HepG2 (cell line): ENCODE data around the gene C1RL. TPM values are rescaled to one million over a fixed set of nuclear protein-coding genes. Genes with fewer than 3 reads are reported as not detected.

Experiments
- CBFB ChIP-seq: sonication (generic); formaldehyde crosslinking; IDR thresholded peaks from 2 replicates; pipeline ENCODE4 v1.4.0; 2020; ENCODE audit warnings: missing genetic modification reagents
- FLYWCH1 ChIP-seq: sonication (generic); formaldehyde crosslinking; IDR thresholded peaks from 2 replicates; pipeline ENCODE4 v1.8.1; 2023; ENCODE audit warnings: mild to moderate bottlenecking, missing genetic modification reagents
- FOXC1 ChIP-seq: sonication (generic); formaldehyde crosslinking; IDR thresholded peaks from 2 replicates; pipeline ENCODE4 v1.8.0; 2022; ENCODE audit warnings: mild to moderate bottlenecking, missing genetic modification reagents, borderline replicate concordance
- HHEX ChIP-seq: IDR thresholded peaks from 2 replicates; pipeline ENCODE4 v1.6.1; 2016; ENCODE audit warnings: control low read depth
- HNF4A ChIP-seq: sonication (generic); formaldehyde crosslinking; IDR thresholded peaks from 2 replicates; pipeline ENCODE4 v1.4.0; 2020; ENCODE audit warnings: missing genetic modification reagents
- IRF2 ChIP-seq: IDR thresholded peaks from 2 replicates; pipeline ENCODE4 v1.6.1; 2018; ENCODE audit warnings: missing genetic modification reagents, missing compliant biosample characterization
- KAT8 ChIP-seq: IDR thresholded peaks from 2 replicates; pipeline ENCODE4 v1.6.1; 2016; ENCODE audit warnings: missing genetic modification reagents, missing compliant biosample characterization
- LCORL ChIP-seq, 2 experiments: fragments of 450-650 bp in 1 of 2; sonication (generic) in 1 of 2; formaldehyde crosslinking in 1 of 2; IDR thresholded peaks; 2 replicates each; pipeline versions ENCODE4 v1.5.0 to v1.6.1; 2017 to 2020; ENCODE audit warnings: antibody characterized with exemption in 1 of 2, missing genetic modification reagents in 1 of 2
- MEF2D ChIP-seq: sonication (generic); formaldehyde crosslinking; IDR thresholded peaks from 2 replicates; pipeline ENCODE4 v1.5.1; 2020; ENCODE audit warnings: mild to moderate bottlenecking, missing genetic modification reagents
- NR2F2 ChIP-seq: IDR thresholded peaks from 2 replicates; pipeline ENCODE4 v1.6.1; 2012; ENCODE audit warnings: low read depth, inconsistent platforms, borderline replicate concordance
- RARA ChIP-seq: IDR thresholded peaks from 2 replicates; pipeline ENCODE4 v1.6.1; 2016; ENCODE audit warnings: missing genetic modification reagents, missing compliant biosample characterization
- TEF ChIP-seq: sonication (generic); formaldehyde crosslinking; IDR thresholded peaks from 2 replicates; pipeline ENCODE4 v1.5.0; 2020; ENCODE audit warnings: missing genetic modification reagents
- XBP1 ChIP-seq: sonication (generic); formaldehyde crosslinking; IDR thresholded peaks from 2 replicates; pipeline ENCODE4 v1.5.0; 2020; ENCODE audit warnings: missing genetic modification reagents
- ZMYM3 ChIP-seq: sonication (generic); formaldehyde crosslinking; IDR thresholded peaks from 2 replicates; pipeline ENCODE4 v1.5.1; 2020; ENCODE audit warnings: mild to moderate bottlenecking, missing genetic modification reagents
- ZNF263 ChIP-seq: sonication (generic); formaldehyde crosslinking; IDR thresholded peaks from 2 replicates; pipeline ENCODE4 v1.4.0; 2020; ENCODE audit warnings: missing genetic modification reagents
- ZNF460 ChIP-seq: sonication (generic); formaldehyde crosslinking; IDR thresholded peaks from 2 replicates; pipeline ENCODE4 v1.5.1; 2020; ENCODE audit warnings: missing genetic modification reagents, mild to moderate bottlenecking, borderline replicate concordance
- ZNF564 ChIP-seq: sonication (generic); formaldehyde crosslinking; IDR thresholded peaks from 2 replicates; pipeline ENCODE4 v1.8.1; 2023; ENCODE audit warnings: mild to moderate bottlenecking, missing genetic modification reagents
- ZNF678 ChIP-seq: sonication (generic); formaldehyde crosslinking; IDR thresholded peaks from 2 replicates; pipeline ENCODE4 v1.4.0; 2020; ENCODE audit warnings: mild to moderate bottlenecking, missing genetic modification reagents
- ZNF713 ChIP-seq: sonication (generic); formaldehyde crosslinking; IDR thresholded peaks from 2 replicates; pipeline ENCODE4 v1.4.0; 2020; ENCODE audit warnings: mild to moderate bottlenecking, missing genetic modification reagents
- polyA plus RNA-seq, 8 experiments: library from polyadenylated mRNA; depleted of rRNA in 3 of 8; stranded (reverse) in 7 of 8; unstranded in 1 of 8; fragments of >200 nt; fragmentation: Illumina TruSeq in 4 of 8; extraction: Trizol in 4 of 8; gene quantifications; 2 replicates each; pipeline versions ENCODE4 v1.2.1 to v1.2.3, GENCODE V29; 2011 to 2016; ENCODE audit warnings: low read depth in 4 of 8, missing spikeins in 1 of 8, mixed read lengths in 1 of 8; ENCODE audit not compliant: insufficient read depth in 1 of 8
- total RNA-seq, 5 experiments: library from RNA; depleted of rRNA; stranded (reverse); fragments of >200 nt; fragmentation: Illumina TruSeq; extraction: Trizol; gene quantifications; 2 replicates each; pipeline ENCODE4 v1.2.3, GENCODE V29; 2016; ENCODE audit warnings: low read depth in 1 of 5
- TF ChIP-seq, protein P1 (sequence below): sonication (generic); formaldehyde crosslinking; IDR thresholded peaks from 2 replicates; pipeline ENCODE4 v1.4.0; 2020; ENCODE audit warnings: missing genetic modification reagents
- TF ChIP-seq, protein P2 (sequence below): sonication (generic); formaldehyde crosslinking; IDR thresholded peaks from 2 replicates; pipeline ENCODE4 v1.8.1; 2023; ENCODE audit warnings: mild to moderate bottlenecking, moderate library complexity, missing genetic modification reagents
- TF ChIP-seq, protein P3 (sequence below): sonication (generic); formaldehyde crosslinking; IDR thresholded peaks from 2 replicates; pipeline ENCODE4 v1.8.1; 2023; ENCODE audit warnings: missing genetic modification reagents, mild to moderate bottlenecking, borderline replicate concordance
- TF ChIP-seq, protein P4 (sequence below): IDR thresholded peaks from 2 replicates; pipeline ENCODE4 v1.6.1; 2016; ENCODE audit warnings: missing compliant biosample characterization, missing genetic modification reagents, borderline replicate concordance

The C1RL gene
- total and polyA plus RNA-seq, 2 of the 13 experiments (the other 11 are each of a cell fraction or from before 2014, with no cell fraction given) = 28.9 to 53.1 TPM

- TF ChIP-seq TEF (CRISPR knock-in tag) (no peak), NR2F2 (no peak), HHEX (CRISPR knock-in tag) (no peak), IRF2 (0 out of 2 replicates have a peak, but pooled peaks have one; percentile 10), KAT8 (CRISPR knock-in tag) (peak; percentile 62; the same call in 1 of the 2 replicates), MEF2D (CRISPR knock-in tag) (peak; percentile 67; the same call in 1 of the 2 replicates), CBFB (CRISPR knock-in tag) (0 out of 2 replicates have a peak, but pooled peaks have one; percentile 52), HNF4A (CRISPR knock-in tag) (peak; percentile 68), ZNF460 (CRISPR knock-in tag) (peak; percentile 55; the same call in 1 of the 2 replicates), XBP1 (CRISPR knock-in tag) (no peak), FOXC1 (CRISPR knock-in tag) (peak; percentile 96), ZNF713 (CRISPR knock-in tag) (0 out of 2 replicates have a peak, but pooled peaks have one; percentile 40), ZNF564 (CRISPR knock-in tag) (0 out of 2 replicates have a peak, but pooled peaks have one; percentile 26), RARA (CRISPR knock-in tag) (peak; percentile 52; the same call in 1 of the 2 replicates), ZNF263 (CRISPR knock-in tag) (peak; percentile 95), ZMYM3 (peak; percentile 37; the same call in 1 of the 2 replicates), LCORL (IDR thresholded peaks at IDR 0.05) (no peak), LCORL (CRISPR knock-in tag; IDR thresholded peaks at IDR 0.05) (peak; percentile 94), FLYWCH1 (no peak), ZNF678 (CRISPR knock-in tag) (peak; percentile 41; the same call in 1 of the 2 replicates)
- TF ChIP-seq, protein P1, sequence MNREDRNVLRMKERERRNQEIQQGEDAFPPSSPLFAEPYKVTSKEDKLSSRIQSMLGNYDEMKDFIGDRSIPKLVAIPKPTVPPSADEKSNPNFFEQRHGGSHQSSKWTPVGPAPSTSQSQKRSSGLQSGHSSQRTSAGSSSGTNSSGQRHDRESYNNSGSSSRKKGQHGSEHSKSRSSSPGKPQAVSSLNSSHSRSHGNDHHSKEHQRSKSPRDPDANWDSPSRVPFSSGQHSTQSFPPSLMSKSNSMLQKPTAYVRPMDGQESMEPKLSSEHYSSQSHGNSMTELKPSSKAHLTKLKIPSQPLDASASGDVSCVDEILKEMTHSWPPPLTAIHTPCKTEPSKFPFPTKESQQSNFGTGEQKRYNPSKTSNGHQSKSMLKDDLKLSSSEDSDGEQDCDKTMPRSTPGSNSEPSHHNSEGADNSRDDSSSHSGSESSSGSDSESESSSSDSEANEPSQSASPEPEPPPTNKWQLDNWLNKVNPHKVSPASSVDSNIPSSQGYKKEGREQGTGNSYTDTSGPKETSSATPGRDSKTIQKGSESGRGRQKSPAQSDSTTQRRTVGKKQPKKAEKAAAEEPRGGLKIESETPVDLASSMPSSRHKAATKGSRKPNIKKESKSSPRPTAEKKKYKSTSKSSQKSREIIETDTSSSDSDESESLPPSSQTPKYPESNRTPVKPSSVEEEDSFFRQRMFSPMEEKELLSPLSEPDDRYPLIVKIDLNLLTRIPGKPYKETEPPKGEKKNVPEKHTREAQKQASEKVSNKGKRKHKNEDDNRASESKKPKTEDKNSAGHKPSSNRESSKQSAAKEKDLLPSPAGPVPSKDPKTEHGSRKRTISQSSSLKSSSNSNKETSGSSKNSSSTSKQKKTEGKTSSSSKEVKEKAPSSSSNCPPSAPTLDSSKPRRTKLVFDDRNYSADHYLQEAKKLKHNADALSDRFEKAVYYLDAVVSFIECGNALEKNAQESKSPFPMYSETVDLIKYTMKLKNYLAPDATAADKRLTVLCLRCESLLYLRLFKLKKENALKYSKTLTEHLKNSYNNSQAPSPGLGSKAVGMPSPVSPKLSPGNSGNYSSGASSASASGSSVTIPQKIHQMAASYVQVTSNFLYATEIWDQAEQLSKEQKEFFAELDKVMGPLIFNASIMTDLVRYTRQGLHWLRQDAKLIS (CRISPR knock-in tag) = peak; percentile 81
- TF ChIP-seq, protein P2, sequence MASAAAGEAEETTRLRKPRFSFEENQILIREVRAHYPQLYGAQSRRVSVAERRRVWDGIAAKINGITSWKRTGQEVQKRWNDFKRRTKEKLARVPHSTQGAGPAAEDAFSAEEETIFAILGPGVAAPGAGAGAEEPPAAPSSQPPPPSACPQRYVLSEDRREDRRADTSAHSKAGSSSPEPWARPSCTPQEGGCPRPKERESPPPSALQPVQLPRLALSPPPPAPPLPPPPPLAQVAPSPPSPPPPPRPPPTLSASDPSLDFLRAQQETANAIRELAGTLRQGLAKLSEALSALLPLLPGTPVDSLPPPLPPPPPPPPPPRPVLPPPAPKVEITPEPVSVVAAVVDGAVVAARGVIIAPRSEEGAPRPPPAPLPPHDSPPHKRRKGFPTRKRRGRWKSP (CRISPR knock-in tag) = peak; percentile 57; the same call in 1 of the 2 replicates
- TF ChIP-seq, protein P3, sequence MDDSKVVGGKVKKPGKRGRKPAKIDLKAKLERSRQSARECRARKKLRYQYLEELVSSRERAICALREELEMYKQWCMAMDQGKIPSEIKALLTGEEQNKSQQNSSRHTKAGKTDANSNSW = no peak
- TF ChIP-seq, protein P4, sequence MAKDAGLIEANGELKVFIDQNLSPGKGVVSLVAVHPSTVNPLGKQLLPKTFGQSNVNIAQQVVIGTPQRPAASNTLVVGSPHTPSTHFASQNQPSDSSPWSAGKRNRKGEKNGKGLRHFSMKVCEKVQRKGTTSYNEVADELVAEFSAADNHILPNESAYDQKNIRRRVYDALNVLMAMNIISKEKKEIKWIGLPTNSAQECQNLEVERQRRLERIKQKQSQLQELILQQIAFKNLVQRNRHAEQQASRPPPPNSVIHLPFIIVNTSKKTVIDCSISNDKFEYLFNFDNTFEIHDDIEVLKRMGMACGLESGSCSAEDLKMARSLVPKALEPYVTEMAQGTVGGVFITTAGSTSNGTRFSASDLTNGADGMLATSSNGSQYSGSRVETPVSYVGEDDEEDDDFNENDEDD (CRISPR knock-in tag) = peak; percentile 17; the same call in 1 of the 2 replicates
Measured at GRCh38 chr12:7108003-7108795, 815 bp downstream of the C1RL start (continued).
